Esophagus muscularis mucosa (tissue), 4 donors: ENCODE data around the gene ITPR2.

Experiments
- EP300 ChIP-seq: sonication (generic); formaldehyde crosslinking; IDR thresholded peaks from one replicate; pipeline ENCODE4 v1.6.1; 2017; ENCODE audit warnings: antibody characterized with exemption
- POLR2A ChIP-seq: fragments of 450-650 bp; IDR thresholded peaks from one replicate; pipeline ENCODE4 v1.6.1; 2017; ENCODE audit warnings: antibody characterized with exemption, moderate library complexity, mild to moderate bottlenecking, low read depth
- TF ChIP-seq, protein P1 (sequence below), 3 experiments: fragments of 200-600 bp in 2 of 3; fragments of 450-650 bp in 1 of 3; sonication (generic) in 2 of 3; IDR thresholded peaks; one replicate each; pipeline ENCODE4 v1.5.1; 2017 to 2019; ENCODE audit warnings: antibody characterized with exemption in 3 of 3, mild to moderate bottlenecking in 2 of 3, moderate library complexity in 1 of 3

DNA sequence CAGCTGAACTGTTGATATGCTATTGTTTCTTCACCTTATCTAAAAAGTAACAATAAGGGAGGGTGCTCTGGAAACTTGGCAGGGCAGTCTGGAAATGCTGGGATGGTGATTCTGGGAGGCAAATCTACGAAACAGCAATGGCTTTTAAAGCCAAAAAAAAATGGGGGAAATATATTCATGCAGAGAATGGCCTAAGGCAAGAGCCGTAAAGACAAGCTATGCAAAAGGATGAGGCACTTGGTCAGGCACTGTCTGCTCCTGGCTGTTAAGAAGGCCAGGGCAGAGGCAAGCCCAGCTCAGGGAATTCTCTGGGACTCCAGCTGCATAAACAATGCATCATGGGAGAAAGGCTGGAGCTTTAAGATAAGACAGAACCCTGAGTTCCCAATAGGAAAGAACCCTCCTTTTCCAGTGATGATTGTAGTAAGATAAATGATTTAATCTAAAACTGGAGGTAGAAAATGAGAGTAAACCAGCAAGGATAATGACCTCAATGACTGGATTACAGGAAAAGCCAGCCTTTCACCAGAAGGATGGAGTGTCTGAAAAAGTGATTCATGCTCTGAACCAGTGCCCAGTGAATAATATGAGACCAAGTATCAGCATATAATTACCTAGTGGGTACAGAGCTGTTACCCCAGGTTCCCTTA lies 46.0 kb downstream of the ITPR2 start:
- TF ChIP-seq POLR2A = no peak
- TF ChIP-seq, protein P1, sequence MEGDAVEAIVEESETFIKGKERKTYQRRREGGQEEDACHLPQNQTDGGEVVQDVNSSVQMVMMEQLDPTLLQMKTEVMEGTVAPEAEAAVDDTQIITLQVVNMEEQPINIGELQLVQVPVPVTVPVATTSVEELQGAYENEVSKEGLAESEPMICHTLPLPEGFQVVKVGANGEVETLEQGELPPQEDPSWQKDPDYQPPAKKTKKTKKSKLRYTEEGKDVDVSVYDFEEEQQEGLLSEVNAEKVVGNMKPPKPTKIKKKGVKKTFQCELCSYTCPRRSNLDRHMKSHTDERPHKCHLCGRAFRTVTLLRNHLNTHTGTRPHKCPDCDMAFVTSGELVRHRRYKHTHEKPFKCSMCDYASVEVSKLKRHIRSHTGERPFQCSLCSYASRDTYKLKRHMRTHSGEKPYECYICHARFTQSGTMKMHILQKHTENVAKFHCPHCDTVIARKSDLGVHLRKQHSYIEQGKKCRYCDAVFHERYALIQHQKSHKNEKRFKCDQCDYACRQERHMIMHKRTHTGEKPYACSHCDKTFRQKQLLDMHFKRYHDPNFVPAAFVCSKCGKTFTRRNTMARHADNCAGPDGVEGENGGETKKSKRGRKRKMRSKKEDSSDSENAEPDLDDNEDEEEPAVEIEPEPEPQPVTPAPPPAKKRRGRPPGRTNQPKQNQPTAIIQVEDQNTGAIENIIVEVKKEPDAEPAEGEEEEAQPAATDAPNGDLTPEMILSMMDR (IDR thresholded peaks at IDR 0.05) = no peak
- no peak for TF ChIP-seq EP300
